ENCODE data around the gene PRPH2.
"Not testable (repeated sequence)": the region's sequence is repeated elsewhere in the genome, so short reads cannot be mapped to it uniquely, and the experiment has no call there.

PRPH2 gene

DNA sequence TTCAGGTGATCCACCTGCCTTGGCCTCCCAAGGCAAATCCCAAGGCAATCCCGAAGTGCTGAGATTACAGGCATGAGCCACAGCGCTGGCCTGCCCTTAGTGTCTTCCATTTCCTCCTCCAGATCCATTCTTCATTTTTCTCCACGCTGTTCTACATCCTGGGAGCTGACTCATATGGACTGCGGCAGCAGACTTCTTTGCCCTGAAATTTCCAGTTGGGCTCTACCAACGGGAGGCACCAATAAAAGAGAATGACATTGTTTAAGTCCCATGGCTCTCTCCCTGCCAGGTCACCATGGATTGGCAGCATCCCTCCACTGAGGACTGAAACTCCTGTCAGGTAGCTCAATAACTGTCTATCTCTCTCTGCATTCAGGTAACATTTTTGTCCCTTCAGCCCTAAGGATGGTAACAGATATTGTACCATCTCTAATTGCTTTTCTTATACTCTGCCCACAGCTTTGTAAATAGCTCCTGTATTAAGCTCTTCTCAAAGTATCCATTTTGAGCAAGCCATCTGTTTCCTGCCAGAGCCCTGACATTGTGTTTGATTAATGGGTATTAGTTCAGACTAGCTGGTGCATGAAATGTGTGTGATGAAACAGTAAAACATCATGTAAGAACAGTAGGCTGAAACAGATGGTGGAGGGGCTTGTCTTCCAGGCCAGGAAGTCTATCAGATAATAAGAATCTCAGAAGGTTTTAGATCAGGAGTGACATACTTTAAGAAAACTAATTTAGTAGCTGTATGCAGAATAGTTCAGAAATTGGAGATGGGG lies 19.9 kb upstream of the PRPH2 start:
- DNase-seq (ENCODE audit: low read depth in 2 of 2): no peak

DNA sequence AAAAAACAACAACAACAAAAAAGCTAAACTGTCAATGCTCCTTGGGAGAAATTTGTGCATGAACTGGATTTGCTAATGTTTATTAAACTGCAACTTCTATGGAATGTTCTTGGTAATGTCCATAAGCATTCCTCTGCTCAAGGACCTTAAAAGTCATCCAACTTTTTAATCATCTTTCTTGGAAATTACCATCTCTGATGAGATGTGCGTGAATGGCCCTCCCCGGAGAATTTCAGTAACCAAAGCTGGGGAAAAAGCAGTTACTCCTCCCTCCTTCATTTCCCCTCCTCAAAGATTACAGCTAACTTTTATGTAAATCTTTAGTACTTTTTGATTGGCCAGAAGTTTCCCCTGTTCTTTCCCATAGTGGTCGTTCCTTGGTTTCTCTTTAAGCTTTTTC lies 18.3 kb upstream of the PRPH2 start:
- DNase-seq (ENCODE audit: low read depth in 2 of 2): no peak

DNA sequence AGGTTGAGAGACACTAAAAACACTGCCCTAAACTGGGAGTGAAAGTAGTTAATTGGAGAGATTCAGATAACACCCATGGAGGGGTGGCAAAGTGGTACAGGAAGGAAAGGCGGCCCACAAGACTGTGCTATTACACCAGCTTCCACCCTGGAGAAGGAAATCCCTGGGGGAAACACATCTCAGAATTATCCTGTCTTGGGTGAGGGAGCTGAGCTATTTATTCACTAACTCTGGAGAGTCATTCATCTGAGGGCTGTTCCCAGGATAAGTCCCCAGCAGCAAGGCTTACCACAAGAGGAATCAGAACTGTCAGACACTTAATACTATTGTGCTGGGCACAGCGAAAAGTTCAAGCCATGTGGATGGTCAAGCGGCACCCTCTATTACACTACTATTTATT lies 13.6 kb upstream of the PRPH2 start:
- DNase-seq (ENCODE audit: low read depth in 2 of 2): no peak

DNA sequence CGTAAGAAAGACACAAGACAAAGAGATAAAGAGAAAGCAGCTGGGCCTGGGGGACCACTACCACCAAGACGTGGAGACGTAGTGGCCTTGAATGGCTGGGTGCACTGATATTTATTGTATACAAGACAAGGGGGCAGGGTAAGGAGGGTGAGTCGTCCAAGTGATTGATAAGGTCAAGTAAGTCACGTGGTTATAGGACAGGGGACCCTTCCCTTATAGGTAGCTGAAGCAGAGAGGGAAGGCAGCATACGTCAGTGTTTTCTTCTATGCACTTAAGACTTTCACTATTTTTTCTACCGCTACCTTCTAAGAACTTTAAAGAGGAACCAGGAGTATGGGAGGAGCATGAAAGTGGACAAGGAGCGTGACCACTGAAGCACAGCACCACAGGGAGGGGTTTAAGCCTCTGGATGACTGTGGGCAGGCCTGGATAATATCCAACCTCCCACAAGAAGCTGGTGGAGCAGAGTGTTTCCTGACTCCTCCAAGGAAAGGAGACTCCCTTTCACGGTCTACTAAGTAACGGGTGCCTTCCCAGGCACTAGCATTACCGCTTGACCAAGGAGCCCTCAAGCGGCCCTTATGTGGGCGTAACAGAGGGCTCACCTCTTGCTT lies 11.6 kb upstream of the PRPH2 start:
- DNase-seq (ENCODE audit: low read depth in 2 of 2): not testable (repeated sequence)

DNA sequence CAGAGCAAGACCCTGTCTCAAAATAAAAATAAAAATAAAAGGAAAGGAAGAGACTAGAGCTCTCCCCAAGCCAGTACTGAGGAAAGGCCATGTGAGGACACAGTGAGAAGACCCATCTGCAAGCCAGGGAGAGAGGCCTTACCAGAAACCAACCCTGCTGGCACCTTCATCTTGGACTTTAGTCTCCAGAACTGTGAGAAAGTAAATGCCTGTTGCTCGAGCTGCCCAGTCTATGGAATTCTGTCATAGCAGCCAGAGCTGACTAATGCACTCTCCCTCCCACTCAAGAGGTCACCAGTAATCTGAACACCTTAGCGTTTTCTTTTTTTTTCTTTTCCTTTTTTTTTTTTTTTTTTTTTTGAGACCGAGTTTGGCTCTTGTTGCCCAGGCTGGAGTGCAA lies 7.3 kb upstream of the PRPH2 start:
- no peak for DNase-seq (ENCODE audit: low read depth in 2 of 2)

DNA sequence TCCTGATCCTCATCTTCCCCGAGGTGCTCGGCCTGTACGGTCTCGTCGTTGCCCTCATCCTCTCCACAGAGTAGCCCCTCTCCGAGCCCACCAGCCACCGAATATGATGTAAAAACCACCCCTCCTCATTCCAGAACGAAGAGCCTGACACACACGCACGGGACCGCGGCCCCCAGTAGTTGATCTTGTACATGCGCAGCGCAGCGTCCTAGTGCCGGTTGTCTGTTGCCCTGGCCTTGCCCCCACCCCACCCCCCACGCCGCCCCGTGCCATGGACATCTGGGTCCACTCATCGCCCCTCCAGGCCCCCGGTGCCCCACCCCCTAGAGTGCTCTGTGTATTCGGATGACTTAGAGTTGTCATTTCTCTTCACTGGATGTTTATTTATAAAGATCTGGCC lies 5.2 kb upstream of the PRPH2 start:
- DNase-seq (ENCODE audit: low read depth in 2 of 2): no peak

DNA sequence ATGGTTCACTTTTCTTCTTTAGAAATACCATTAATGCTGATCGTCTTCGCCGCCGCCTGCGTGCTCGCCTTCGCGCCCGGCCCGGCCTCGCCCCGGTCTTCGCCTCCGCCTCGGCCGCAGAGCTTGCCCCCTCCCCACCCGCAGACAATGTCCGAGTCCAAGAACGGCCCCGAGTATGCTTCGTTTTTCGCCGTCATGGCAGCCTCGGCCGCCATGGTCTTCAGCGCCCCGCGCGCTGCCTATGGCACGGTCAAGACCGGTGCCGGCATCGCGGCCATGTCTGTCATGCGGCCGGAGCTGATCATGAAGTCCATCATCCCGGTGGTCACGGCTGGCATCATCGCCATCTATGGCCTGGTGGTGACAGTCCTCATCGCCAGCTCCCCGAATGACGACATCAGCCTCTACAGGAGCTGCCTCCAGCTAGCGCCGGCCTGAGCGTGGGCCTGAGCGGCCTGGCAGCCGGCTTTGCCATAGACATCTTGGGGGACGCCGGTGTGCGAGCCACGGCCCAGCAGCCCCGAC lies 4.8 kb upstream of the PRPH2 start:
- DNase-seq (ENCODE audit: low read depth in 2 of 2): no peak

DNA sequence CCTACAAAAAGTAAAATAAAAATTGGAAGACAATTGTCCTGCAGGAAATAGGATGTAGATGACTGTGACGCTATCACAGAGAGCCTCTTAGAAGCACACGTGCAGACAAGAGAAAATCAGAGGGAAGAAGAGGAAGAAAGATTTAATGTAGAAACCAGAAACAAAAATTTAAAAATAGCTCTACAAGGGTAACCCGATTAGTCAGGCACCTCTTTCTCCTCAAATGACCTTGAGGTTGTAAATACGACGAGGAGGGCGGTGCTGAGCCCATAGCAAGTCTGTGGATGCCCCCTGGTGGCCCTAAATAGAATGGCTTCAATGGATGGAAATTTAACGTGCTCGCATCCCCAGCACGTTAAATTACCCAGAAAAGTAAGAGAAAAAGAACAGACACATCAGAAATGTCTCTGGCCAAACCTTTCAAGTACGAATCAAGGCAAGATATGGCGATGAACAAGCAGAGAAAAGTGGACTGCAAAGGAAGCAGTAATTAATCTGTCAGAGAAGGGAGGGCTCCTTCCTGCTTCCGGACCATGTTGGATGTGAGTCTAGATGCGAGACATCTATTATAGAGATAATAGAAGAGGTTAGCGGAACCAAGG lies 4.2 kb upstream of the PRPH2 start:
- DNase-seq (ENCODE audit: low read depth in 2 of 2): peak; percentile 25 to 72

DNA sequence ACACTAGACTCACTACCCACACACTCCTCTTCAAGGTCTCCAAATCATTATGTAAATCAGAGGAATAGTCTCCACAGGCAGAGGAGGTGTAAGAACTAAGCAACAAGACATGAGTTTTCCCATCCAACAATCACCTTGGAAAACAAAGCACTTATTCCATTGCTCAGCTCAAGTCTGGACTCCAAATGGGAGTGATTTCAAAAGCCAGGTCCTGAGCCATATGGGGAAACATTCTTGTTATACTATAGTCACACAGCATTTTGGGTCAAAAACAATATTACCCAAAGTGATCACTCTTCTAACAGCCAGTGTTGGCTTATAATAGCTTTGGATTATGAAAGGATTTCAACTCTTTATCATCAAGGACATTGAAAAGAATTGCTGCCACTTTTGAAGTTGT lies 3.6 kb upstream of the PRPH2 start:
- no peak for DNase-seq (ENCODE audit: low read depth in 2 of 2)

DNA sequence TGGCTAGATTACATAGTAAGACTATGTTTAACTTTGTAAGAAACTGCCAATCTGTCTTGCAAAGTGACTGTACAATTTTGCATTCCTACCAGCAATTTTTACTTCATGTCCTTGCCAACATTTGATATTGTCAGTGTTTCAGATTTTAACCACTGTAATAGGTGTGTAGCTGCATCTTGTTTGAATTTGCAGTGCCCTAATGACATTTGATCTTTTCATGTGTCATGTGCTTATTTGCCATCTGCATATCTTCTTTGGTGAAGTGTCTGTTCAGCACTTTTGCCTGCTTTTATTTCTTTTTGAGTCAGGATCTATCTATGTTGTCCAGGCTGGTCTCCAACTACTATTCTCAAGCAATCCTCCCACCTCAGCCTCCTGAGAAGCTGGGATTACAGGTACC lies 2.4 kb upstream of the PRPH2 start:
- DNase-seq (ENCODE audit: low read depth in 2 of 2): no peak

DNA sequence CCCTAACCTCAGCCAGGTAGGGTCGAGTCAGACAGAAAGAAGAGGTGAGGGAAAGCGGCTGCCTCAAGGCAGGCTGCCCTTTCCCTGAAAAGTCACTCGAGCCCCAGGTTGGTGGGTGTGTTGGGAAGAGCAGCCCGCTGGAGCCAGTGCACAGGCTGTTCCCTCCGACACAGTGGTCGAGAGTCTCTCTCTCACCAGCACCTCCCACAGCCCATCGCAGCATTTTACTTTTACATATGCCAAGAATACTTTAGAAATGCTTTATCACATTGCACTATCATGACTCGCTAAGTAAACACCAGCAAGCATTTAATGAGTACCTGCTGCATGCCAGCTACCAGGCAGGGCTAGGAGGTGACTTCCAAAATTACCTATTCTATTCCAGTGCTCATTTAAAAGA lies 1.7 kb downstream of the PRPH2 start:
- no peak for DNase-seq (ENCODE audit: low read depth in 2 of 2)

DNA sequence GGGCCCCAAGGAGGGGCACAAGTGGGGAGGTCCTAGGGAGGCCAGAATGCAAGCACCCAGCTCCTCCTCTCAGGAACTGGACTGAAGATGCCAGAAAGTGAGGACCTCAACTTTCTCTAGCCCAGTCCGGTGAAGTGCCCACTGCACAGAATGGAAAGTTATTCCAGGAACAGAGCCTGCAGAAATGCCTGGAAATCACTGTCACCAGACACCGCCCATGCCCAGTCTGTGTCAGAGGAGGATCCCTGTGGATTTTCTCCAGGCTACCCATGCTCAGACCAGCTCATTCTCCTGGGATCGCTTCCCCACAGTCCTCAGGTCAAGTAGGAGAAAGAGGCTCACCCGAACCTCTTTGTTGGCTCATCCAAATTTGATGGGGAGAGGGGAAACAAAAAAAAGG lies 6.5 kb downstream of the PRPH2 start:
- no peak for DNase-seq (ENCODE audit: low read depth in 2 of 2)

DNA sequence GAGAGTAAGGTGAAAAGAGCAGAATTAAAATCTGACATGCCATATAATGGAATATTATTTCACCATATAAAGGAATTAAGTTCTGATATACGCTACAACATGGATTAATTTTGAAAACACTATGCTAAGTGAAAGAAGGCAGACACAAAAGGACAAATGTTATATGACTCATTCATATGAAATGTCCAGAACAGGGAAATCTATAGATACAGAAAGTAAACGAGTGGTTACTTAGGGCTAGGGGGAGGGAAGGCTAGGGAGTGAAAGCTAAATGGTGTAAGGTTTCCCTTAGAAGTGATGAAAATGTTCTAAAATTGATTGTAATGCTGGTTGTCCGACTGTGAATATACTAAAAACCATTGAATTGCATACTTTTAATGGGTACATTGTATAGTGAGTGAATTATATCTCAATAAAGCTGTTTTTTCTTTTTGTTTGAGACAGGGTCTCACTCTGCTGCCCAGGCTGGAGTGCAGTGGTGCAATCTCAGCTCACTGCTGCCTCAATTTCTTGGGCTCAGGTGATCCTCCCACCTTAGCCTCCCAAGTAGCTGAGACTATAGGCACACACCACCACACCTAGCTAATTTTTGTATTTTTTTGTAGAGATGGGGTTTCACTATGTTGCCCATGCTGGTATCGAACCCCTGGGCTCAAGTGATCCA lies 8.2 kb downstream of the PRPH2 start:
- no peak for DNase-seq (ENCODE audit: low read depth in 2 of 2)

DNA sequence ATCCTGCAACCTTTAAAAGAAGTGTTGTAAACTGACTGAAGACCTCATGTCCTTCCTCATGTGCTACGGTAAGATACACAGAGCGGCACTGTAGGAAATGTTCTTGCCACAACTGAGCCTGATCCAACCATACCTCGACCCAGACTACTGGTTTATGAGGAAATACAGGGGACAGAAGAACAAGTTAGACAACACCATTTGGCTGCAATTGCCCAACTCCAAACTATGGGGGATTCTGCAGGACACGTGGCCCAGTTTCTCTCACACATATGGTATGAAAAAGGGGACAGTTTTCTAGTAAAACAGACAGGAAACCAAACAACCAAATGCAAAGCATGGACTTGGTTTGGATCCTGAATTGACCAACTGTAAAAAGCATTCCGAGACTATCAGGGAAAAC lies 10.5 kb downstream of the PRPH2 start:
- DNase-seq (ENCODE audit: low read depth in 2 of 2): no peak

DNA sequence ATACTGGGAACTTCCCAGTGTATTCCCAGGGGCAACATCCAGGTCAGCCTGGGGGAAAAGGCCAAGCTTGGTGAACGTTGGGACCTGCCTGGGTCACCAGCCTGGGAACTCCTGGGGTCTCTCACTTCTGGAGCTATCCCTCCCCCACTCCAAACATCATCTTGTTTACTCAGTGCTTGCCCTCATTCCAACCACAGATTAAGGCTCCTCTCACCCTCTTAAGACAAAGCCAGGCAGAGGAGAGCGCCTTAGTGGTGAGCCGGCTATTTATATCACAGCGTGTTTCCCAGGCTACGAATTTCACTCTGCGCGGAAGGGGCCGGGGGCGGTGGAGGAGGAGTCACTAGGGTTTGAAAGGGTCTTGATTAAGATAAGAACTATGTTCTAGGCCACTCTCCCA lies 12.1 kb downstream of the PRPH2 start:
- DNase-seq (ENCODE audit: low read depth in 2 of 2): no peak

DNA sequence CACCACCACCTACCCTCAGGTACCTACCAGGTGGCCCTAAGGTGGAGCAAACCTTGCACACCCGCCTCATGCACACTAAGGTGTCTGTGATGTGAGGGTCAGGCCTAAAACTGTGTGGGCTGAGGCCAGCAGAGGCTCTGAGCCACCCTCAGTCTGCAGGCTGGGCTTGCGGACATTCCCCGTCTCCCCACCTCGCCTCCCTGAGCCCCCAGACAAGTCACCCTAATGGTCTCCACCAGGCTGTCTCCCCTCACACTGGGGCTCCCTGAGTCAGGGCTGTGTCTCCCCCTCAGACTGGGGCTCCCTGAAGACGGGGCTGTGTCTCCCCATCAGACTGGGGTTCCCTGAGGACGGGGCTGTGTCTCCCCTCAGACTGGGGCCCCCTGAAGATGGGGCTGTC lies 12.5 kb downstream of the PRPH2 start:
- no peak for DNase-seq (ENCODE audit: low read depth in 2 of 2)

DNA sequence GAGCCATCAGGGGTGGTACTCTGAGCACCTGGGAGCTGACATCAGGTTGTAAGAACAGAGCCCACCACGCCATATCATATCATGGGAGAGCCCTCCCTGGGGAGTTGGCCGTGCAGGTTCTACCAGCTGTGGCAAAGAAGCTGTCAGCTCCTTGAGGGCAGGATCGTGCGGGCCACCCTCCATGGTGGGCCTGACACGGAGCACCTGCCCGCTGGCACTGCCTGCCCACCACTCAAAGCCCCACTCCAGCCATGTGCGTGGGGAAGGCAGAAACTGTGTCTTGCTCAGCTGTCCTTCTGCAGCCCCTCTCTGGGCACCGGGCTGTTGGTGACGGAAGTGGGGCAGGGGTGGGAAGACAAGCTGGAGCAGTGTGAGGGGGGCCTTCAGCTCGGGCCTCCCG lies 14.3 kb downstream of the PRPH2 start:
- no peak for DNase-seq (ENCODE audit: low read depth in 2 of 2)

DNA sequence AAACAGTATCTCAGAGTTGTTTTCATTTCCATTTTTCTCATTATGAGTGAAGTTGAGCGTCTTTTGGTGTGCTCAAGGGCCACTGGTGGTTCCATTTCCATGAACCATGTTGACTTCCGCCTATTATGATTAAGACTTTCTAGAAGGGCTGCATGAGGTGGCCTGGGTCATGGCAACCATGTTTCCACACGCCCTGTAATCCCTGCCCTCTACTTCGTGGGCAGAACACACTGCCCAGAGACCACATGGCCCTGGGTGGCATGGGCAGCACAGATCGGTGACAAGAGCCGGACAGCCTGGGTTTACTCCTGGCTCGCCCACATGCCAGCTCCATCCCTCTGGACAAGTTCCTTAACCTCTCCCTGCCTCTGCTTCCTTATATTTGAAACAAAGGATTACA lies 14.8 kb downstream of the PRPH2 start:
- DNase-seq (ENCODE audit: low read depth in 2 of 2): no peak

DNA sequence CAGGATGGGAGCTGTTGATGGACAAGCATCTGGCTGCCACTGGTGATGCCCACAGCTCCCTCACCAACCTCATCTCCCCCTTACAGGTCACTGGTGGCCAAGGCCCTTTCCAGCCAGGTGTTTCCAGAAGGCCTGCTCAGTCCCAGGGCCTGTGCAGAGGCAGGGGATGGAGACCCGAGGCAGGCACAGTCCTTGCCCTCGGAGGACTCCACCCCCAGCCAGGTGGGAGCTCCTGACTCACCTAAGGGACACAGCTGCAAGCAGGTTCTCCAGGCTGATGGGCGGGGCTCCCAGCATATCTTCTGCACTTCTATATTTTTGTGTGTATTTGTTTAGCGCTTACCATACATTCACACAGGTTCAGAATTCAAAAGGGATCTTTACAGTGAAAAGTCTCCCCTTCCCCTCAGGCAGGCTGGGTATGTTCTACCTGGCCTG lies 17.4 kb downstream of the PRPH2 start:
- no peak for DNase-seq (ENCODE audit: low read depth in 2 of 2)

DNA sequence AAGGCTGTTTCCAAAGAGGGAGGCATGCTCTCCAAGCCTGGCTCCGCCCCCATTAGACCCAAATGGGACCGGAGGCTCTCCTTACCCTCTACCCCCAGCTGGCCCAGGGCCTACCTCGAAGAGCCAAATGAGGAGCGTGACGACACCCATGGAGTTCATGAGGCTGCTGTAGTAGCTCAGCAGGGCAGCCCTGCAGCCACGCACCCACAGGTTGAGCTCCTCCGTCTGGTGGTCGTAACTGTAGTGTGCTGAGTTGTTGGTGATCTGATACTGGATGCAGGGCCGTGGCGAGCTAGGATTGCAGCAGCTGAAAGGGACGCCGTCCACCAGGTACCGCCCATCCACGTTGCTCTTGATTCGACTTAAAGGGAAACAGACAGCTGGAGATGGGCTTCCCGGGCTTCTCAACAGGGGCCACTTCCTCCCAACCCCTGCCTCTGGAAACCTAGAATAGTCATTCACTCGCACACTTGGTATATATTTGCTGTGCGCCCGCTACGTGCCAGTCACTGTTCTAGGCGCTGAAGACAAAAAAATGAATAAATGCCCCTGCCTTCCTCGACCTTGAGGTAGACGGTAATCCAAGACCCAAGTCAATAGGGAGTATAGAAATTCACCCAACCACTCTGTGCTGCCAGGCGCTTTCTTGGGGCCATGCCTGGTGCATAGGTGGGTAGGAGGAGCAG lies 18.0 kb downstream of the PRPH2 start:
- DNase-seq (ENCODE audit: low read depth in 2 of 2): no peak

DNA sequence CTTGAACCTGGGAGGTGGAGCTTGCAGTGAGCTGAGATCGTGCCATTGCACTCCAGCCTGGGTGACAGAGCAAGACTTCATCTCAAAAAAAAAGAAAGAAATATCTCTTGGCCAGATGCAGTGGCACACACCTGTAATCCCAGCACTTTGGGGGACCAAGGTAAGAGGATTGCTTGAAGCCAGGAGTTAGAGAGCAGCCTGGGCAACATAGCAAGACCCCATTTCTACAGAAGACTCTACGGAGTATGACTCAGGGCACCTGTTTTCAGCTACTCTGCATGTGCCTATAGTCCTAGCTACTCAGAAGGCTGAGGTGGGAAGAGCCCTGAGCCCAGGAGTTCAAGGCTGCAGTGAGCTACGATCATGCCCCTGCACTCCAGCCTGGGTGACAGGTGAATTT lies 19.6 kb downstream of the PRPH2 start:
- not testable (repeated sequence) for DNase-seq (ENCODE audit: low read depth in 2 of 2)

DNA sequence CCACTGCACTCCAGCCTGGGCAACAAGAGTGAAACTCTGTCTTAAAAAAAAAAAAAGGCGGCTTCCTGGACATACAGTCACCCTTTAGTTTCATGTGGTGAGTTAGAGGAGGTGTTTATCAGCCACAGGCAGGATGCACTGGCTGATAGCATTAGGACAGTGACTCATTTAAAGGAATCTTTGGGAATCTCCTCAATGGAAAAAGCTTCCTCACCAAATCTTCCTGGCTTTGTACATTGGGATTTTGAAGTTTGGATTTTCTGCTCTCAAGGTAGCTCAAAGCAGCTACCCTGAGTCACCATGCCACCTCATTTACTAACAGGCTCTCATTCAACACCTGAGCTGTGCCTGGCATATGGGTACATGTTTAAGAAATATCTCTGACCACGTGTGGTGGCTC lies 20.2 kb downstream of the PRPH2 start:
- DNase-seq (ENCODE audit: low read depth in 2 of 2): no peak
